GM21390 (cell line): ENCODE results near the gene ZSCAN26.
"Not testable (repeated sequence)": the region's sequence is repeated elsewhere in the genome, so short reads cannot be mapped to it uniquely, and the experiment has no call there.

Experiments
- ATAC-seq: cut with Tn5 transposase; IDR thresholded peaks from one replicate; pipeline ENCODE4 v1.9.1; 2021; ENCODE audit not compliant: unreplicated experiment

ZSCAN26 gene

GRCh38 chr6:28254121-28254519 is 12.8 kb upstream of the ZSCAN26 start:
- ATAC-seq, result no peak

DNA sequence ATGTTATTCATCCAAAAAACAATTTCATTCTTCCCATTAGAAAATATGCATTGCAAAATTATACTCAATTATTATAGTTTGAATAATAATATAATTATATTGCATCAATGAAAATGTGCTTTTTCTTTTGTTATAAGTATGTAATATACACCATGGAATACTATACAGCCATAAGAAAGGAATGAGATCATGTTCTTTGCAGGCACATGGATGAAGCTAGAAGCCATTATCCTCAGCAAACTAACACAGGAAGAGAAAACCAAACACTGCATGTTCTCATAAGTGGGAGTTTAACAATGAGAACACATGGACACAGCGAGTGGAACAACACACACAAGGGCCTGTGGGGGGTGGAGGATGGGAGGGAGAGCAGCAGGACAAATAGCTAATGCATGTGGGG is 9.9 kb upstream of the ZSCAN26 start:
- no peak for ATAC-seq

DNA sequence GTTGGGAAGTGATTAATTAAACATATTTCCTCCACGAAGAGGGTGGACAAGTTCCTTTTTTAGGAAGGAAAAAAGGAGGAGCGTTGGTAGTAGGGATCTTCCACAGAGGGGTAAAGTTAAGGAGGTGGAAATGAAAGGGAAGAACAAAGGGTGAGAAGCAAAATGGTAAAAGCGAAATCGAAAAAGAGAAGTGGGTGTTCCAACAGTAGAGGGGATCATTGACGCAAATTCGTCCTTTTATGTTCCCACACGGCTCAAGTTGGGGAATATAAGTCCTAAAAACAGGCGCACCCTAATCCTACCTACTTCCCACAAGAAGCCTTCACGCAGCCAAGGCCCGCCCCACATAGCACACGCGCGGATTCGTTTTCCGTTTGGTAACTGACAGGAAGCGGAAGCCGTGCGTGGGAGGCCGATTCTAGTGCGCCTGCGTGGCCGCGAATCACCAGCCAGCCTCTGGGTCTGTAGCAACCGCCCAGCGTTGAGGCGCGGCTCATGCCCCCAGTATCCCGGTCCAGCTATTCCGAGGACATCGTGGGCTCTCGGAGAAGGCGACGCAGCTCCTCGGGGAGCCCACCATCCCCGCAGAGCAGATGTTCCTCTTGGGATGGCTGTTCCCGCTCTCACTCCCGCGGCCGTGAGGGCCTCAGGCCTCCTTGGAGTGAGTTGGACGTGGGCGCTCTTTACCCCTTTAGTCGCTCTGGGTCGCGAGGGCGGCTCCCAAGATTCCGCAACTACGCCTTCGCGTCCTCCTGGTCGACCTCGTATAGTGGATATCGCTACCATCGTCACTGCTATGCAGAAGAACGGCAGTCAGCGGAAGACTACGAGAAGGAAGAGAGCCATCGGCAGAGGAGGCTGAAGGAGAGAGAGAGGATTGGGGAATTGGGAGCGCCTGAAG is 7.8 kb upstream of the ZSCAN26 start, which contains the start of gene NKAPL:
NKAPL (plus strand) TSS at position 421 of the 901 bp plus-strand sequence; CDS start at position 496, 75 bp downstream.
- ATAC-seq, result no peak

- no peak for ATAC-seq
Observed at GRCh38 chr6:28263922-28264321, 3.0 kb upstream of the ZSCAN26 start.

DNA sequence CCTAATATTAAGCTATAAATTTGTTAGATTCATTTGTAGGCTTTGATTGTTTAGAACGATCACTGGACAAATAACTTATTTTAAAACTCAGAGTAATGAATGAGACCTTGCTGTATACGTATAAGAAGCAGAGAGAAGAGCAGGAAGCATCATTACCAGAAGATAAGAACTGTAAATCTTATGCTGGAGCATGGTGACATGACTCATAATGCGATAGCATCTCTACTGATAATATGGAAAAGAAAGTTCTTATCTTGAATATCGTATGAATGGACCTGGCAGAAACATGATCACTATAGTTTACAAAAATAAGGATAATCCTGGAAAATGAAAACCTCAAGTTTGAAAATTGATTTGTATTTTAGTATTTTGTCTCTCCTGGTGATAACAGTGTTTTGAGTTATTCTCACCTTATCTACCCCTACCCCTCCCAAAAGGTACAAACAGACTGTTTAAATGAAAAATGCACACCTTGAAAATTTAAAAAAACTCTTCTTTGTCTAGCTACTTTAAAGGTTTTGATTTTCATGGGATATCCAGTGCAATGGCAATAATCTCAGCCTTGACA is 2.0 kb upstream of the ZSCAN26 start:
- no peak for ATAC-seq

- no peak for ATAC-seq
Observed at GRCh38 chr6:28266563-28266961, 381 bp upstream of the ZSCAN26 start.

DNA sequence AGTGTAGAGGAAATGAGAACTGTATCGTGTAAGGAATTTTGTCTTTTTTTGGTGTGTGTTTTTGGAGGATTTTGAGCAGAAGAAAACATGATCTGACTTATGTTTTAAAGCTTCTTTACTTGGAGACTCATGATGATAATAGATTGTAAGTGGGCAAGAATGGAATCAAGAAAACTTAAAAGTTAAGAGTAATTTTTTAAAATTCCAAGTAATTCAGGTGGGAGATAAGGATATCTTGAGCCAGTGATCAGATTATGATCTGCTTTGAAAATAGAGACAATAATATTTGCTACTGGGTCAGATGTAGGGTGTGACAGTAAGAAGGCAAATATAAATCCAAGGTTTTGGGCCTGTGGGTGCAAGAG is 734 bp downstream of the ZSCAN26 start:
- ATAC-seq, result no peak

- no peak for ATAC-seq
Observed at GRCh38 chr6:28269492-28269891, 2.5 kb downstream of the ZSCAN26 start.

DNA sequence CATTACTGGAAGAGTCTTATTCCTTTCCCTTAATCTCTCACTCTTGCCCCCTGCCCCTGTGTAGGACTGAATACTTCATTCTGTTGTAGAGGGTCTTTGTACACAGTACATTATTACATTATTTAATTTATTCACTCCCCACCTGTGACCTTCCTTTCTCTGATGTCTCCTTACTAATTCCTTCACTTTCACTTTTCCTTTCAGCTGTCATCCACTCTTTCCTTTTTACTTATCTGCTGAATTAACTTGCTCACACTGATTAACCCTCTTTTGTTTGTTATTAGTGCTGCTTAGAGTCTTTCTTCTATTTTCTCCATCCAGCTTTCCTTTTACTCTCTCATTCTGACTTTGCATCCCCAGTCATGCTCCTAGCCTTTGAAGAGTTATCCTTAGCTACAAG is 7.9 kb downstream of the ZSCAN26 start:
- ATAC-seq, result no peak

GRCh38 chr6:28277746-28278145 is 10.8 kb downstream of the ZSCAN26 start:
- ATAC-seq, result no peak

- no peak for ATAC-seq
Observed at GRCh38 chr6:28280595-28281287, 13.8 kb downstream of the ZSCAN26 start.

DNA sequence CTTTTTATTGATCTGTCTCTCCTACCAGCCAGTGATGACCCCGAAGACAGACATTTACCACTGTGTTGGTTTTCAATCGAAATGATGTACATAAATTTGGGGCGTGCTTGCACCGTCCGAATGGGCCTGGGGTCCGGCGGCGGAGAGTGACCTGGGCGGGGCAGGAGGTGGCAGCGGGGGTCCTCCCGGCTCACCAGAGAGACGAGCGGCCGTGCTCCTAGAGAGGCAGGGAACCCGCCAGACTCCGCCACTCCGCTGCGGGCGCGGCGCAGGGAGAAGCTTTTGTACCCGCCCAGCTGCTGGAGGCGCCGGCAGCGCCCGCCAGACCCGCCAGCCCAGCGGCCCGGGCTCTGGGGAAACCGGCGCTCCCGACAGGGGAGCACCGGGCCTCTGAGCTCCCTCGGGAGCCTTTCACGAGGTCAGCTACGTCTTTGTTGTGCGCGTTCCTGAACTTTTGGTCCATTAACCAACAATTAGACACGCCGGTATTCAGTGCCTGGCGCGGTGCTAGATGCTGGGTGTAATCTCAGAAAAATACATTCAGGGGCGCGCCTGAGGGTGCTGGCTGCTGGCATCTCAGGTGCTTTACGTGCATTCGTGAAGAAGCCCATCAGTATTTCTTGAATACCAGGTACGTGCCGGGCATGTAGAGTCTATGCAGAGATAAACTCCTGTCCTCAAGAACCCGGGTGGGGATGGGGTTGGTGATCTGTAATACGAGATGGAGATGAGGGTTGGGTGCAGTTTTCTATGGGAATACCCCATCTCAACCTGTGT is 14.5 kb downstream of the ZSCAN26 start, which contains the start of gene PGBD1:
PGBD1 (plus strand) TSS at position 285 of the 777 bp plus-strand sequence. CDS start 2,242 bp downstream, outside the sequence.
- peak; percentile 82 for ATAC-seq

DNA sequence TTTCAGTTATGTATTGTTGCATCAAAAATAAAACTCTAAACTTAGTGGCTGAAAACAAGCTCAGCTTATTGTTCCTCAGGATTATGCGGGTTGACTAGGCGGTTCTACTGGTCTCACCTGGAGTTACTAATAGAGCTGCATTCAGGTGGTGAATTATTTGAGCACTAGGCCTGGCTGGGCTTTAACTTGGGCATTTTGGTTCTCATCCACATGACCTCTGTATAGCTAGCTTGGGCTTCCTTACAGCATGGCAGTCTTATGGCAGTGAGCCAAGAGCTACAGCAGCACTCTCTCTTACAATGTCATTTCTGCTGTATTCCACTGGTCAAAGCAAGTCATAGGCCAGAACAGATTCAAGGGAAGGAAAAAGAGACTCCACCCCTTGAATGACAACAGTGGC is 16.0 kb downstream of the ZSCAN26 start:
- no peak for ATAC-seq

DNA sequence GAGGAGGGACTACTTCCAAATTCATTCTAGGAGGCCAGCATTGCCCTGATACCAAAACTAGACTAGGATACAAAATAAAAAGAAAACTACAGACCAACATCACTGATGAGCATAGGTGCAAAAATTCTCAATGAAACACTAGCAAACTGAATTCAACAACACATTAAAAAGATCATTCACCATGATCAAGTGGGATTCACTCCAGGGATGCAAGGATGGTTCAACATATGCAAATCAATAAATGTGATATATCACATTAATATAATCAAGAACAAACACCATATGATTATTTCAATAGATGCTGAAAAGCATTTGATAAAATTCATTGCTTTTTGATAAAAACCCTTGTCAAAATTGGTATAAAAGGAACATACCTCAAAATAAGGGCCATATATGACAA is 24.6 kb downstream of the ZSCAN26 start:
- ATAC-seq, result no peak

DNA sequence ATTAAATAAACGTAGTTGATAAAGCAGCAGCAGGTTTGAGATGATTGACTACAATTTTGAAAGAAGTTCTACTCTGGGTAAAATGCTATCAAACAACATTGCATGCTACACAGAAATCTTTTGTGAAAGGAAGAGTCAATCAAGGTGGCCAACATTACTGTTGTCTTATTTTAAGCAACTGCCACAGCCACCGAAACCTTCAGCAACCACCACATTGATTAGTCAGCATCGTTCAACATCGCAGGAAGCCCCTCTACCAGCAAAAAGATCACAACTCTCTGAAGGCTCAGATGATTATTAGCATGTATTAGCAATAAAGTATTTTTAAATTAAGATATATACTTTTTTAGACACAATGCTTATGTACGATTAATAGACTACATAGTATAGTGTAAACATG is 28.4 kb downstream of the ZSCAN26 start:
- ATAC-seq, result no peak

- ATAC-seq, result no peak
Observed at GRCh38 chr6:28296520-28297060, 29.6 kb downstream of the ZSCAN26 start.

- peak; percentile 79 for ATAC-seq
Observed at GRCh38 chr6:28303570-28303969, 36.6 kb downstream of the ZSCAN26 start.

DNA sequence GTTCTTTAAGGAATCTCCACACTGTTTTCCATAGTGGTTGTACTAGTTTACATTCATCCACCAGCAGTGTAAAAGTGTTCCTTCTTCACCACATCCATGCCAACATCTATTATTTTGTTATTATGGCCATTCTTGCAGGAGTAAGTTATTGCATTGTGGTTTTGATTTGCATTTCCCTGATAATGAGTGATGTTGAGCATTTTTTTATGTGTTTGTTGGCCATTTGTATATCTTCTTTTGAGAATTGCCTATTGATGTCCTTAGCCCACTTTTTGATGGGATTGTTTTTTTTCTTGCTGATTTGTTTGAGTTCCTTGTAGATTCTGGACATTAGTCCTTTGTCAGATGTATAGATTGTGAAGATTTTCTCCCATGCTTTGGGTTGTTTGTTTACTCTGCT is 39.4 kb downstream of the ZSCAN26 start:
- not testable (repeated sequence) for ATAC-seq

DNA sequence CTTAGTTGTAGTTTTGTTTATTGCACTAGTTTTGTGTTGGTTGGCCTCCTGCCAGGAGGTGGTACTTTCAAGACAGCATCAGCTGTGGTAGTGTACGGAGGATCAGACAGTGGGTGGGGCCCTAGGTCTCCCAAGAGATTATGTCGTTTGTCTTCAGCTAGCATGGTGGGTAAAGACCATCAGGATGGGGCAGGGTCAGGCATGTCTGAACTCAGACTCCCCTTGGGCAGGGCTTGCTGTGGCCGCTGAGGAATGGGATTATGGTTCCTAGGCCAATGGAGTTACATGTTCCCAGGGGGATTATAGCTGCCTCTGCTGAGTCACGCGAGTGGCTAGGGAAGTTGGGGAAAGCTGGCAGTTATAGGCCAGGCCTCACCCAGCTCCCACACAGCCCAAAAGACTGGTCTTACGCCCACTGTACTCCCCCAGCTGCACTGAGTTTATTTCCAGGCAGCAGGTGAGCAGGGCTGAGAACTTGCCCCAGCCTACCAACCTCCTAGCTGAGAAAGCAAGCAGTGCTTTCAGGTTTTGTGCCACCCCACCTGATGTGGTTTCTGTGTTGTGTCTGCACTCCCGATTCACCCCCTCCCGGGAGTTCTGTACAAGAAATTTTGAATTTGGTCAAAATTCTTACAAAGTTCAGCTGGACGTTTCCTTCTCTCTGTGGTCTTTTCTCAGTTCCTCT is 44.3 kb downstream of the ZSCAN26 start:
- ATAC-seq, result no peak

DNA sequence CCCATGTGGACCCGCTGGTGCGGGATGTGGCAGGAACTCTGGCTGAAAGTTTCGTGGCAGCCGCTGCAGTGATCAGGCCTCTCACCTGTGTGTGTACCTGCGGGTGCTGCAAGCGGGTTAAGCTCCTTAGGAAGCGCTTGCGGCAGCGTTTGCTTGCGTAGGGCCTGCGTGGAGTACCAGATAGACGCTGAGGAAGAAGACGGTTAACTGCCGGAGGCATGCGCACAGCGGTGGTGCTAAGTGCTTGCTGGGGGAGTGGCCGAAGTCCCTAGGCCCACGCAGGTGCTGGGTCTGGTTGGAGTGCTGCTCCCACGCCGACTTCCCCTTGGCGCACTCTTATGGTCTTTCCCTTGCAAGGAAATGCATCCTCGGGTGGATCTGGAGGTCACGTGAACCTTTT is 46.0 kb downstream of the ZSCAN26 start:
- no peak for ATAC-seq
